Activated CD8-positive, alpha-beta memory T cell treated with anti-CD3 and anti-CD28 coated beads, Interleukin-2, amount 50 U/mL, for 4 hours (primary cell): Measurements from ENCODE around the gene RBM19.

Source experiments
- DNase-seq: peaks from one replicate; pipeline ENCODE4 v3.0.0-alpha.2; 2020

Gene RBM19

GRCh38 chr12:113875691-113876090 is 90.4 kb downstream of the RBM19 start:
- no peak for DNase-seq

- DNase-seq = no peak
Measured at GRCh38 chr12:113874999-113875561, 91.0 kb downstream of the RBM19 start.

GRCh38 chr12:113874326-113874725 is 91.8 kb downstream of the RBM19 start:
- no peak for DNase-seq

- DNase-seq = no peak
Measured at GRCh38 chr12:113873740-113874139, 92.4 kb downstream of the RBM19 start.

- no peak for DNase-seq
Measured at GRCh38 chr12:113870890-113871289, 95.2 kb downstream of the RBM19 start.

GRCh38 chr12:113870035-113870434 is 96.1 kb downstream of the RBM19 start:
- DNase-seq = no peak

GRCh38 chr12:113868365-113868764 is 97.8 kb downstream of the RBM19 start:
- no peak for DNase-seq

GRCh38 chr12:113867258-113867657 is 98.9 kb downstream of the RBM19 start:
- DNase-seq = no peak

GRCh38 chr12:113866496-113866895 is 99.6 kb downstream of the RBM19 start:
- DNase-seq = no peak

- DNase-seq = no peak
Measured at GRCh38 chr12:113863455-113863845, 102.7 kb downstream of the RBM19 start.

- no peak for DNase-seq
Measured at GRCh38 chr12:113862590-113863454, 103.3 kb downstream of the RBM19 start.

GRCh38 chr12:113861708-113862312 is 104.3 kb downstream of the RBM19 start:
- no peak for DNase-seq

GRCh38 chr12:113860950-113861349 is 105.2 kb downstream of the RBM19 start:
- DNase-seq = no peak

GRCh38 chr12:113860059-113860820 is 105.9 kb downstream of the RBM19 start:
- DNase-seq = no peak

- no peak for DNase-seq
Measured at GRCh38 chr12:113858841-113859386, 107.2 kb downstream of the RBM19 start.

- DNase-seq = no peak
Measured at GRCh38 chr12:113857371-113857770, 108.8 kb downstream of the RBM19 start.

GRCh38 chr12:113855998-113856397 is 110.1 kb downstream of the RBM19 start:
- DNase-seq = no peak

- DNase-seq = no peak
Measured at GRCh38 chr12:113854385-113855142, 111.6 kb downstream of the RBM19 start.

GRCh38 chr12:113853491-113853890 is 112.6 kb downstream of the RBM19 start:
- no peak for DNase-seq

- no peak for DNase-seq
Measured at GRCh38 chr12:113852695-113853490, 113.2 kb downstream of the RBM19 start.

GRCh38 chr12:113852264-113852663 is 113.9 kb downstream of the RBM19 start:
- DNase-seq = no peak
